ENCODE measurements around the gene B4GALNT1. TPM values are rescaled to one million over a fixed set of nuclear protein-coding genes. Genes with fewer than 3 reads are reported as not detected.
A peak's percentile ranks its signal among the peaks of the same experiment; 100 is the strongest.

Gene B4GALNT1
- polyA plus RNA-seq, 3 donors, result not detected

DNA sequence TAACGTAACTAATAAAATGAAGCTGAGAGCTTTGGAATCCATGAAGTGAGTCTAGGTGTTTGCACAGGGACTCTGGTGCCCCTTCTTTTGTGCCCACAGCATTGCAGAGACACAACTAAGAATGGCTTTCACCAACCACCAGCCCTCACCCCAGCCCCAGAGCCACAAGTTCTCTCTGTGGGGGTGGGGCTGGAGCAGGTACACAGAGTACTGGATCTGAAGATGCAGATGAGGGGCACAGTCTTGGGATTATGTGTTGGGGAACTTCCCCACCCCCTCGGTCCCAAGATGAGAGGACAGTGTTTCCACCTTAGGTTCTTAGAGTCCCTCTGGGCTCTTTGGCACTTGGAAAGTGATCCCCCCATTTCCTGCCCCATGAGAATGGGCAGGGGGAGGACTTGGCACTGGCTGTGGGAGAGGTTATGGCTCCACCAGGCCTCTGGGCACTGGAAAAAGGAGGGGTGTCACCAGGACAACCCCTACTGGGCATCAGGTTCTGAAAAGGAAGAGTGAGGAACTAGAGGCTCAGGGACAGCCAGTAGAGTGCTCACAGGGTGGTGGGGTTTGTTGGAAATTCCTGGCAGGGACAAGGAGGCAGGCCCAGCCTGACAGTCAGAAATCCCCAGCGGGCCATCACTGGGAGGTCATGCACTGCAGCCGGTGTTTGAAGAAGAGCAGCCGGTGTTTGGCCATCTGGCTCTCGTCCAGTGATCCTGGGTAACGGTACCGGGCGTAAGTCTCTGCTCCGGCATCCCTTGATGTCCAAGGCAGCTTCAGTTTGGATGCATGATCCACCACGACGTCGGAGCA lies 6.7 kb downstream of the B4GALNT1 start:
- TF ChIP-seq, protein P1, sequence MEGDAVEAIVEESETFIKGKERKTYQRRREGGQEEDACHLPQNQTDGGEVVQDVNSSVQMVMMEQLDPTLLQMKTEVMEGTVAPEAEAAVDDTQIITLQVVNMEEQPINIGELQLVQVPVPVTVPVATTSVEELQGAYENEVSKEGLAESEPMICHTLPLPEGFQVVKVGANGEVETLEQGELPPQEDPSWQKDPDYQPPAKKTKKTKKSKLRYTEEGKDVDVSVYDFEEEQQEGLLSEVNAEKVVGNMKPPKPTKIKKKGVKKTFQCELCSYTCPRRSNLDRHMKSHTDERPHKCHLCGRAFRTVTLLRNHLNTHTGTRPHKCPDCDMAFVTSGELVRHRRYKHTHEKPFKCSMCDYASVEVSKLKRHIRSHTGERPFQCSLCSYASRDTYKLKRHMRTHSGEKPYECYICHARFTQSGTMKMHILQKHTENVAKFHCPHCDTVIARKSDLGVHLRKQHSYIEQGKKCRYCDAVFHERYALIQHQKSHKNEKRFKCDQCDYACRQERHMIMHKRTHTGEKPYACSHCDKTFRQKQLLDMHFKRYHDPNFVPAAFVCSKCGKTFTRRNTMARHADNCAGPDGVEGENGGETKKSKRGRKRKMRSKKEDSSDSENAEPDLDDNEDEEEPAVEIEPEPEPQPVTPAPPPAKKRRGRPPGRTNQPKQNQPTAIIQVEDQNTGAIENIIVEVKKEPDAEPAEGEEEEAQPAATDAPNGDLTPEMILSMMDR (IDR thresholded peaks at IDR 0.05), result no peak
- Histone ChIP-seq H3K4me1 (ENCODE audit: control insufficient read depth in 1 of 2, insufficient read depth in 2 of 2, low read length in 2 of 2) (peaks cover 14 to 17% of the 10 kb centered on the region in 2 donors), H3K79me2 (ENCODE audit: insufficient read depth, low read length) (no peaks in the 10 kb centered on the region), H3K9ac (ENCODE audit: insufficient read depth, low read length, poor library complexity, severe bottlenecking) (no peak overlapping the region), H3K4me3 (replicated peaks in 1 of 3; ENCODE audit: low read depth in 2 of 3, low read length in 3 of 3) (no peak overlapping the region), H4K20me1 (ENCODE audit: insufficient read depth, low read length) (no peaks in the 10 kb centered on the region), H3K27me3 (ENCODE audit: control insufficient read depth in 2 of 2, insufficient read depth in 2 of 2, low read length in 2 of 2) (peaks cover 63 to 100% of the 10 kb centered on the region in 2 donors), H3K36me3 (replicated peaks in 1 of 2; ENCODE audit: control insufficient read depth in 1 of 2, insufficient read depth in 2 of 2, low read length in 2 of 2) (no peaks in the 10 kb centered on the region), H3K27ac (ENCODE audit: low read depth in 1 of 2, low read length in 2 of 2) (no peak overlapping the region), H3K9me3 (replicated peaks in 1 of 2; ENCODE audit: control insufficient read depth in 1 of 2, insufficient read depth in 1 of 2, low read length in 2 of 2) (peaks cover 2 to 29% of the 10 kb centered on the region in 2 donors), H3K4me2 (replicated peaks; ENCODE audit: extremely low read depth, low read length, poor library complexity, severe bottlenecking) (no peak overlapping the region), H2AFZ (ENCODE audit: insufficient read depth, low read depth, low read length, poor library complexity, severe bottlenecking) (no peak overlapping the region)
- Mint-ChIP-seq H3K27ac (no peak overlapping the region), H3K27me3 (ENCODE audit: low read depth in 3 of 3) (peaks cover 91 to 99% (median 96%) of the 10 kb centered on the region in 3 donors), H3K36me3 (peaks cover under 1 to 2% of the 10 kb centered on the region in 2 donors), H3K4me1 (peaks cover 17% of the 10 kb centered on the region), H3K4me3 (peak overlapping the region in 1 of 2 donors; percentile 73), H3K9me3 (peaks cover 0 to 13% (median under 1%) of the 10 kb centered on the region in 7 donors)
- WGBS (ENCODE audit: insufficient coverage), result 53% methylated on average over 9 of the region's 13 CpGs
- DNase-seq, result no peak
- intact Hi-C loops (cut with micrococcal nuclease), result loop anchor here in 1 of 2 donors (10.0 kb wide), 1 partner anchor 152 kb away; the partner anchor contains the start of gene ARHGAP9

DNA sequence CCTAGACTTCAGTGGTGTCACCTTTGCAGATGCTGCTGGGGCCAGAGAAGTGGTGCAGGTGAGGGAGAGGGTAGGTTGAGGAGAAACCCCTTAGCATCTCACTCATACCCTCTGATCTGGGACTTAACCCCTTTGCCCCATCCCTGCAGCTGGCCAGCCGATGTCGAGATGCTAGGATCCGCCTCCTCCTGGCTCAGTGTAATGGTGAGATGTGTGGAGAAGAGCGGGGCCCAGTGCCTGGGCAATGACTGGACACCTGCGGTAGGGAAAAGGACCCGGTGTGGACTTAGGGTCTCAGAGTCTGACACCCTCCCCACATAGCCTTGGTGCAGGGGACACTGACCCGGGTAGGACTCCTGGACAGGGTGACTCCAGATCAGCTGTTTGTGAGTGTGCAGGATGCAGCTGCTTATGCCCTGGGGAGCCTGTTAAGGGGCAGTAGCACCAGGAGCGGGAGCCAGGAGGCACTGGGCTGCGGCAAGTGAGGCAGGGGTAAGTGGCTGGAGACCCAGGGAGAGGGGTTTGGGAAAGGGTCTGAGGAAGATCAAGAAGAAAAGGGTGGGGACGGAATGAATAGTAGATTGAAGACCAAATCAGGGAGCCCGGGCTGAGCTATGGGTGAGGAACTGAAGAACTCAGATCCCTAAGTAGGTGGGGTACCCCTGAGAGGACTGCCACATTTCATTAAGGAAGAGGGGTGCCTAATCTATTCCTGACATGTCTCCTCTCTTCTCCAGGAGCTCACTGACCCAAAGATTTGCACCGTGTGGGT lies 7.6 kb downstream of the B4GALNT1 start:
- 79% methylated on average over 3 of the region's 12 CpGs for WGBS (ENCODE audit: insufficient coverage)
- Histone ChIP-seq H3K27me3 (ENCODE audit: control insufficient read depth in 2 of 2, insufficient read depth in 2 of 2, low read length in 2 of 2) (peaks cover 62 to 100% of the 10 kb centered on the region in 2 donors), H3K9me3 (replicated peaks in 1 of 2; ENCODE audit: control insufficient read depth in 1 of 2, insufficient read depth in 1 of 2, low read length in 2 of 2) (peaks cover 5 to 29% of the 10 kb centered on the region in 2 donors), H2AFZ (ENCODE audit: insufficient read depth, low read depth, low read length, poor library complexity, severe bottlenecking) (no peak overlapping the region), H3K4me3 (replicated peaks in 1 of 3; ENCODE audit: low read depth in 2 of 3, low read length in 3 of 3) (no peak overlapping the region), H3K9ac (ENCODE audit: insufficient read depth, low read length, poor library complexity, severe bottlenecking) (no peak overlapping the region), H3K4me1 (ENCODE audit: control insufficient read depth in 1 of 2, insufficient read depth in 2 of 2, low read length in 2 of 2) (peaks cover 23 to 26% of the 10 kb centered on the region in 2 donors), H3K4me2 (replicated peaks; ENCODE audit: extremely low read depth, low read length, poor library complexity, severe bottlenecking) (no peak overlapping the region), H3K36me3 (replicated peaks in 1 of 2; ENCODE audit: control insufficient read depth in 1 of 2, insufficient read depth in 2 of 2, low read length in 2 of 2) (no peaks in the 10 kb centered on the region), H4K20me1 (ENCODE audit: insufficient read depth, low read length) (no peaks in the 10 kb centered on the region), H3K27ac (ENCODE audit: low read depth in 1 of 2, low read length in 2 of 2) (no peak overlapping the region), H3K79me2 (ENCODE audit: insufficient read depth, low read length) (no peaks in the 10 kb centered on the region)
- TF ChIP-seq, protein P1 (IDR thresholded peaks at IDR 0.05), result no peak
- intact Hi-C loops (cut with micrococcal nuclease), result loop anchor here in 1 of 2 donors (10.0 kb wide), 1 partner anchor 151 kb away; the partner anchor contains the start of gene ARHGAP9
- Mint-ChIP-seq H3K27ac (no peak overlapping the region), H3K9me3 (peaks cover 0 to 17% (median 4%) of the 10 kb centered on the region in 7 donors), H3K4me1 (peaks cover 25% of the 10 kb centered on the region), H3K27me3 (ENCODE audit: low read depth in 3 of 3) (peaks cover 91 to 99% (median 96%) of the 10 kb centered on the region in 3 donors), H3K4me3 (peak overlapping the region in 1 of 2 donors; percentile 59), H3K36me3 (peaks cover 9 to 10% of the 10 kb centered on the region in 2 donors)
- DNase-seq, result no peak
